Kidney (tissue), 14 donors: ENCODE data around the gene SNW1. TPM values are rescaled to one million over a fixed set of nuclear protein-coding genes. Genes with fewer than 3 reads are reported as not detected.

Experiments
- DNase-seq, 5 donors: peaks; one replicate each; pipeline ENCODE4 v3.0.0-alpha.2; 2013 to 2020
- FAIRE-seq: peaks from 2 replicates; lab custom pipeline; 2012; peaks lifted over from hg19 to GRCh38; lab: Jason Lieb, UNC
- H3K27ac ChIP-seq, 2 donors: one replicate each; pipeline ENCODE4 v1.7.0; 2013; ENCODE audit warnings: low read depth in 2 of 2, low read length in 2 of 2, inconsistent platforms in 1 of 2
- H3K27me3 ChIP-seq: one replicate; pipeline ENCODE4 v1.7.1; 2013; ENCODE audit warnings: low read length, inconsistent platforms; ENCODE audit not compliant: control insufficient read depth, insufficient read depth
- H3K36me3 ChIP-seq, 3 donors: one replicate each; pipeline versions ENCODE4 v1.7.0 to v1.7.1; 2013; ENCODE audit warnings: low read length in 3 of 3, control low read depth in 1 of 3, inconsistent platforms in 1 of 3; ENCODE audit not compliant: insufficient read depth in 3 of 3, control insufficient read depth in 2 of 3
- H3K4me1 ChIP-seq, 3 donors: one replicate each; pipeline versions ENCODE4 v1.7.0 to v1.7.1; 2013; ENCODE audit warnings: low read length in 3 of 3, inconsistent platforms in 1 of 3, low read depth in 1 of 3; ENCODE audit not compliant: control insufficient read depth in 2 of 3, insufficient read depth in 2 of 3
- H3K4me3 ChIP-seq, 3 donors: one replicate each; pipeline versions ENCODE4 v1.7.0 to v1.8.1; 2013; ENCODE audit warnings: low read length in 3 of 3, control low read depth in 1 of 3, inconsistent platforms in 1 of 3
- H3K9ac ChIP-seq, 3 donors: one replicate each; pipeline versions ENCODE4 v1.7.0 to v1.7.1; 2013; ENCODE audit warnings: low read length in 3 of 3, control low read depth in 1 of 3, inconsistent platforms in 1 of 3
- H3K9me3 ChIP-seq, 3 donors: one replicate each; pipeline versions ENCODE4 v1.7.0 to v1.7.1; 2013; ENCODE audit warnings: low read length in 3 of 3, control low read depth in 1 of 3, inconsistent platforms in 1 of 3; ENCODE audit not compliant: control insufficient read depth in 2 of 3, insufficient read depth in 1 of 3
- CTCF ChIP-seq: IDR thresholded peaks from 3 replicates; pipeline ENCODE4 v1.5.1; 2012; ENCODE audit warnings: mild to moderate bottlenecking, moderate library complexity, borderline replicate concordance; ENCODE audit not compliant: insufficient read depth; ENCODE audit errors: extremely low read depth
- intact Hi-C: fragments of 100-400 bp; cut with DNase I; formaldehyde crosslinking; loops from one replicate; pipeline ENCODE4 v1.11.1; 2022
- polyA plus RNA-seq: library from polyadenylated mRNA; stranded (reverse); fragments of 350-450 nt; fragmentation: Illumina TruSeq; extraction: RNeasy Lipid Tissue Mini Kit (QIAGEN cat#74804); gene quantifications from one replicate; pipeline ENCODE4 v1.2.3, GENCODE V29; 2014; ENCODE audit warnings: low read depth, low replicate concordance; ENCODE audit not compliant: insufficient read depth
- total RNA-seq: library from RNA; stranded (reverse); fragmentation: NEBNext Ultra II Directional; extraction: Animal tissue kit (Norgen Biotek cat#: 25700); gene quantifications from one replicate; pipeline ENCODE4 v1.2.1, GENCODE V29; 2021
- donor health status: control.
- donor health status: control.
- donor health status: control.
- donor health status: control.
- donor health status: control.
- donor health status: DM: yes; HTN: yes; CAD: no.
- donor health status: Normal renal cell carcinoma (clear cell type).

SNW1 gene
- total and polyA plus RNA-seq, 2 donors from 2014 or later = 37.8 to 63.9 TPM

DNA sequence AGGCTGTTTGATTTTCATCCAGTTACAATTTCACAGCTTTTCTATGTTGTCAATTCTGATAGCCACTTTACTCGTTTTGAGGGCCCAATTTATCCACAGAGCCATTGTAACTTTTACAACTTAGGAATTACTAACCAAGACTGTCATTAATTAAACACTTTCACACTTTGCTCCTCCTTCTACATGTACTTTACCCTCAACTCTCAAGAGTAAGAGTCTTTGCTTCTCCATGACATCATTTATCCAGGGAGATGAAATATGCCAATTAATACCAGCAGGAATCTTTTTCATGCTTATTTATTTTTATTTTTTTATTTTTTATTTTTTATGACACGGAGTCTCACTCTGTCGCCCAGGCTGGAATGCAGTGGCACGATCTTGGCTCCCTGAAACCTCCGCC, 39.5 kb downstream of the SNW1 start:
- no peak for TF ChIP-seq CTCF
- Histone ChIP-seq H3K4me3 (no peak overlapping the region), H3K27me3 (no peaks in the 10 kb centered on the region), H3K36me3 (peaks cover 9 to 24% (median 20%) of the 10 kb centered on the region in 3 donors), H3K9ac (no peak overlapping the region), H3K27ac (no peak overlapping the region), H3K4me1 (no peaks in the 10 kb centered on the region), H3K9me3 (no peaks in the 10 kb centered on the region)
- intact Hi-C loops = no loop called here
- peak; percentile 81 for FAIRE-seq
- DNase-seq = no peak

DNA sequence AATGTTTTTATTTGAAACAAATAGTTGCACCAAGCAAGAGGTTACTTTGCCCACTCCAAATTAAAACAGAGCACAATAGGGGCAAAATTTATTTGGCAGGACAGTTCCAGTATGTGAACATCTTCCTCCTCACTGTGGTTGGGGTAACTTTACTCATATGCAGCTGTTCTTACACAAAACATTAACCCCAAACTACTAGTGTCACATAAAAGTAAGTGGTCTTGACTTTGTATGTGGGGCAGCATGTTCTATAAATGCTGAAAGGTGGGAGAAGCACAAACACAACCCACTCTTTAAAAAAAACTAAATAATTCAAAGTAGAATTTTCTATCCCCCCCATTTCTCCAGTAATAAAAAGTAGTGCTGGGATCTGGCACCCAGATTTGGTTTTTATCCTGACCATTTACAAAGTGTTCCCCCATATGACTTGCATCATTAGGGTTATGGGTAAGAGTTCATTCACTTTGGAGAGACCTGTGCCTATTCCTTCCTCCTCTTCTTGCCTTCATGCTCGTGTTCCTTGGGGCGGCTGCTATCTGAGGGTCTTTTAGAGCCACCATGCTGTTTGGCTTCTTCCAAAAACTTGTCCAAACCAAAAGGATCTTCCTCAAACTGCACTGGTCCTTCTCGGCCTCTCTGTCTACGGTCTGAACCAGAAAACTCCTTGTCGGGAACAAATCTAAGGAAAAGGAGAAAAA, 43.2 kb downstream of the SNW1 start:
- intact Hi-C loops = no loop called here
- no peak for TF ChIP-seq CTCF
- Histone ChIP-seq H3K27ac (no peak overlapping the region), H3K27me3 (no peaks in the 10 kb centered on the region), H3K4me3 (no peak overlapping the region), H3K9me3 (no peaks in the 10 kb centered on the region), H3K36me3 (peaks cover 2 to 24% (median 16%) of the 10 kb centered on the region in 3 donors), H3K9ac (no peak overlapping the region), H3K4me1 (no peaks in the 10 kb centered on the region)
- no peak for DNase-seq
- no peak for FAIRE-seq

GRCh38 chr14:77714926-77715325, 46.0 kb downstream of the SNW1 start:
- intact Hi-C loops = no loop called here
- H3K4me1 ChIP-seq = peaks cover 0 to 8% (median 0%) of the 10 kb centered on the region in 3 donors
- H3K4me3 ChIP-seq = no peak overlapping the region
- no peak for FAIRE-seq
- no peak overlapping the region for H3K27ac ChIP-seq
- H3K27me3 ChIP-seq = no peaks in the 10 kb centered on the region
- no peak for DNase-seq
- peaks cover 4 to 36% (median 22%) of the 10 kb centered on the region in 3 donors for H3K36me3 ChIP-seq
- no peak for TF ChIP-seq CTCF
- H3K9me3 ChIP-seq = no peaks in the 10 kb centered on the region
- H3K9ac ChIP-seq = no peak overlapping the region

- TF ChIP-seq CTCF = no peak
- intact Hi-C loops = no loop called here
- Histone ChIP-seq H3K36me3 (peaks cover 4 to 30% (median 14%) of the 10 kb centered on the region in 3 donors), H3K27me3 (no peaks in the 10 kb centered on the region), H3K27ac (peak overlapping the region in 1 of 2 donors; percentile 38), H3K9me3 (no peaks in the 10 kb centered on the region), H3K4me3 (peak overlapping the region in 1 of 3 donors; percentile 17), H3K4me1 (peaks cover 8 to 23% (median 8%) of the 10 kb centered on the region in 3 donors), H3K9ac (no peak overlapping the region)
- DNase-seq (no peak), FAIRE-seq (no peak)
Measured at GRCh38 chr14:77710364-77710763, 50.6 kb downstream of the SNW1 start.
